GM03348 (cell line): Measurements from ENCODE around the gene PFDN1.

Experiments
- DNase-seq: peaks from one replicate; pipeline ENCODE4 v3.0.0; 2012; ENCODE audit warnings: low spot score

Gene PFDN1

GRCh38 chr5:140258873-140259272 lies 44.0 kb downstream of the PFDN1 start:
- no peak for DNase-seq

- DNase-seq = peak; percentile 36
Observed at GRCh38 chr5:140258016-140258415, 44.9 kb downstream of the PFDN1 start.

- no peak for DNase-seq
Observed at GRCh38 chr5:140256726-140257125, 46.2 kb downstream of the PFDN1 start.

GRCh38 chr5:140255460-140256157 lies 47.3 kb downstream of the PFDN1 start:
- no peak for DNase-seq

- peak; percentile 23 for DNase-seq
Observed at GRCh38 chr5:140253985-140254384, 48.9 kb downstream of the PFDN1 start.

GRCh38 chr5:140252470-140253126 lies 50.3 kb downstream of the PFDN1 start:
- no peak for DNase-seq

GRCh38 chr5:140251527-140251973 lies 51.4 kb downstream of the PFDN1 start:
- peak; percentile 75 for DNase-seq

GRCh38 chr5:140250386-140250785 lies 52.5 kb downstream of the PFDN1 start:
- no peak for DNase-seq

- DNase-seq = no peak
Observed at GRCh38 chr5:140249536-140249935, 53.4 kb downstream of the PFDN1 start.

- no peak for DNase-seq
Observed at GRCh38 chr5:140248414-140248813, 54.5 kb downstream of the PFDN1 start.

GRCh38 chr5:140246378-140247122 lies 56.4 kb downstream of the PFDN1 start:
- DNase-seq = peak; percentile 81

GRCh38 chr5:140245926-140246325 lies 57.0 kb downstream of the PFDN1 start:
- no peak for DNase-seq

GRCh38 chr5:140245341-140245740 lies 57.6 kb downstream of the PFDN1 start:
- DNase-seq = no peak

- peak; percentile 87 for DNase-seq
Observed at GRCh38 chr5:140244525-140245025, 58.3 kb downstream of the PFDN1 start.

GRCh38 chr5:140243706-140244250 lies 59.1 kb downstream of the PFDN1 start:
- DNase-seq = no peak

- DNase-seq = no peak
Observed at GRCh38 chr5:140242890-140243585, 59.9 kb downstream of the PFDN1 start.

GRCh38 chr5:140242099-140242498 lies 60.8 kb downstream of the PFDN1 start:
- no peak for DNase-seq

- DNase-seq = peak; percentile 88
Observed at GRCh38 chr5:140240987-140241706, 61.8 kb downstream of the PFDN1 start.

GRCh38 chr5:140239939-140240700 lies 62.8 kb downstream of the PFDN1 start:
- DNase-seq = peak; percentile 72

GRCh38 chr5:140239461-140239860 lies 63.4 kb downstream of the PFDN1 start:
- DNase-seq = no peak
